Natural killer cell treated with Interleukin-12 subunit alpha and Interleukin-12 subunit beta and Interleukin-15 and Interleukin-18, amount 100 ng/mL, for 72 hours (primary cell): Measurements from ENCODE around the gene CCDC197. TPM values are rescaled to one million over a fixed set of nuclear protein-coding genes. Genes with fewer than 3 reads are reported as not detected.

Experiments
- ATAC-seq, 2 donors: fragments of 150-1000 bp; cut with Tn5 transposase in 1 of 2; sonication (Bioruptor Pico), chemical (Tn5 transposase) in 1 of 2; 2 replicates each; pipeline ENCODE4 v1.10.0; 2021
- DNase-seq: peaks from one replicate; pipeline ENCODE4 v3.0.0; 2022; ENCODE audit warnings: low spot score
- H3K27ac Mint-ChIP-seq, 2 donors: 1 replicate in 1 of 2; 2 replicates in 1 of 2; pipeline ENCODE4 v1.8.0; 2022; ENCODE audit warnings: mixed read lengths in 2 of 2, mild to moderate bottlenecking in 1 of 2, moderate library complexity in 1 of 2
- H3K27me3 Mint-ChIP-seq, 2 donors: 1 replicate in 1 of 2; 2 replicates in 1 of 2; pipeline ENCODE4 v1.8.0; 2022; ENCODE audit warnings: mixed read lengths in 2 of 2
- H3K36me3 Mint-ChIP-seq: one replicate; pipeline ENCODE4 v1.8.0; 2022; ENCODE audit warnings: mixed read lengths
- H3K4me1 Mint-ChIP-seq, 2 donors: 1 replicate in 1 of 2; 2 replicates in 1 of 2; pipeline ENCODE4 v1.8.0; 2022; ENCODE audit warnings: low read depth in 2 of 2, mixed read lengths in 2 of 2, mild to moderate bottlenecking in 1 of 2
- H3K4me3 Mint-ChIP-seq: one replicate; pipeline ENCODE4 v1.8.0; 2022; ENCODE audit warnings: mixed read lengths
- H3K9me3 Mint-ChIP-seq: 2 replicates; pipeline ENCODE4 v1.8.0; 2022; ENCODE audit warnings: mixed read lengths
- total RNA-seq, 2 donors: library from RNA; stranded (reverse); gene quantifications; one replicate each; pipeline ENCODE4 v1.2.3, GENCODE V29; 2022

CCDC197 gene
- total RNA-seq, 2 donors from 2014 or later, result not detected

DNA sequence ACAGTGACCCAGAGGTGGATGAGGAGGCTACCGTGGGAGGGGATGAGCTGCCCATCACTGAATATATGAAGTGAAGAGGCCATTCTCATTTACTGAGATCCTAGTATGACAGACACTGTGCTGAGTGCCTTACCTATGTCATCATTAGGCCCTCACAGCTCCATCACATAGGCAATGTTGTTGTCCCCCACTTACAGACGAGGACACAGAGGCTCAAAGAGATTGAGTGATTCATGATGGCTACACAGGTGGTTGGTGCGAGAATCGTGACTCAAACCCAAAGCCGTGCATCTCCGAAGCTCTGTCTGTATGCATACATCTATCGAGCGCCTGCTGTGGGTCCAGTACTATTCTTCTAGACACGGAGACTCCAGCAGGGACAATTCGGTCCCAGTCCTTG lies 5.9 kb upstream of the CCDC197 start:
- no peaks in the 10 kb centered on the region for H3K4me1 Mint-ChIP-seq
- no peaks in the 10 kb centered on the region for H3K9me3 Mint-ChIP-seq
- no peaks in the 10 kb centered on the region for H3K36me3 Mint-ChIP-seq
- DNase-seq, result no peak
- peak overlapping the region in 1 of 2 donors; percentile 8 for H3K27ac Mint-ChIP-seq
- no peak for ATAC-seq
- no peak overlapping the region for H3K4me3 Mint-ChIP-seq
- H3K27me3 Mint-ChIP-seq, result peaks cover 0 to 16% of the 10 kb centered on the region in 2 donors

GRCh38 chr14:93991649-93992048 lies 5.5 kb upstream of the CCDC197 start:
- peaks cover 0 to 16% of the 10 kb centered on the region in 2 donors for H3K27me3 Mint-ChIP-seq
- no peak overlapping the region for H3K4me3 Mint-ChIP-seq
- H3K27ac Mint-ChIP-seq, result no peak overlapping the region

GRCh38 chr14:93993382-93993781 lies 3.7 kb upstream of the CCDC197 start:
- DNase-seq (no peak), ATAC-seq (no peak)
- Mint-ChIP-seq H3K27ac (no peak overlapping the region), H3K27me3 (peaks cover 0 to 16% of the 10 kb centered on the region in 2 donors), H3K9me3 (no peaks in the 10 kb centered on the region), H3K4me1 (no peaks in the 10 kb centered on the region), H3K4me3 (no peak overlapping the region), H3K36me3 (no peaks in the 10 kb centered on the region)

More at GRCh38 chr14:93991649-93992048, 5.5 kb upstream of the CCDC197 start:
- DNase-seq (no peak), ATAC-seq (no peak)
- Mint-ChIP-seq H3K4me1 (no peaks in the 10 kb centered on the region), H3K36me3 (no peaks in the 10 kb centered on the region), H3K9me3 (no peaks in the 10 kb centered on the region)

GRCh38 chr14:93994919-93995682 lies 2.0 kb upstream of the CCDC197 start:
- no peak for DNase-seq
- no peak overlapping the region for H3K4me3 Mint-ChIP-seq
- H3K4me1 Mint-ChIP-seq, result no peaks in the 10 kb centered on the region
- no peaks in the 10 kb centered on the region for H3K9me3 Mint-ChIP-seq
- no peak overlapping the region for H3K27ac Mint-ChIP-seq
- peak in 1 of 2 donors; percentile 45 for ATAC-seq
- no peaks in the 10 kb centered on the region for H3K36me3 Mint-ChIP-seq
- peaks cover 0 to 16% of the 10 kb centered on the region in 2 donors for H3K27me3 Mint-ChIP-seq

GRCh38 chr14:93996130-93996695 lies 888 bp upstream of the CCDC197 start:
- no peaks in the 10 kb centered on the region for H3K9me3 Mint-ChIP-seq
- H3K4me3 Mint-ChIP-seq, result no peak overlapping the region
- H3K27me3 Mint-ChIP-seq, result peaks cover 0 to 15% of the 10 kb centered on the region in 2 donors
- no peak overlapping the region for H3K27ac Mint-ChIP-seq
- H3K4me1 Mint-ChIP-seq, result no peaks in the 10 kb centered on the region
- DNase-seq (no peak), ATAC-seq (no peak)
- H3K36me3 Mint-ChIP-seq, result no peaks in the 10 kb centered on the region

DNA sequence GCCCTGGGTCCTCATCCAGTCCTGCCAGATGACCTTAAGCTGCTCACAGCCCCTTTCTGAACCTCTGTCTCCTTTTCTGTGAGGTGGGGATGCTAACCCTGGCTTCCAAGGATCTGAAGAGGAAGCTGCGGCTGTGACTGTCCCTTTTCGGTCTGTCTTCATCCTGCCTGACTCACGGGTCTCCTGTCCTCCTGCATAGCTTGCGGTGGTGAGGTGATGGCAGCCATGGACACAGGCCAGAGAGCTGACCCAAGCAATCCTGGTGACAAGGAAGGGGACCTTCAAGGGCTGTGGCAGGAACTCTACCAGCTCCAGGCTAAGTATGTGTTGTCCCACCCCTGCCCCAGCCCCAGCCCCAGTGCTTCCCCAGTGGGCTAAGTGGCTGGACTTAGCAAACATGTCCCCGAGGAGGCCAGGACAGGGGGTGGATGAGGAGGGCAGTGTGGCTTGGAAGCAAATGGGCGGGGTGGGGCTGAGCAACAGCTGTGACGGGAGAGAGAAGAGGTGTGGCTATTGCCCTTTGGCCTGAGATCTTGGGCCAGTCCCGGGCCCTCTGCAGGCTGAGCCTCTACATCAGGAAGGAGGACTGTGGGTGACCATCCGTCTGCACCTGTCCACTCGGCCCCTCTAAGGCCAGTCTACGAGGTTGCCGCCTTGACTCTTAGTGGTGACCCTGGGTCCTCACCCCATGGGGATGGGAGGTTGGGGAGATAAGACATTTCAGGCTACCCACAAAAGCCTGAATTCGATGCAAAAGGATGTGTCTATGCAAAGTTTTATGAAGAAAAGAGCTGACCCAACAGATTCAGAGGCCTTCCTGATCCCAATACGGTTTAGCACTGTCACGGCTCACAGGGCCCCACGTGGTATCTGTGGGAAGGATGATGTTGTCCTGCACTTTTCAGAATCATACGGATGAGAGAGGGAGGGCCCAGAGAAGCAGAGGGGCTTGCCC lies 1.1 kb downstream of the CCDC197 start:
- no peaks in the 10 kb centered on the region for H3K36me3 Mint-ChIP-seq
- H3K27me3 Mint-ChIP-seq, result peaks cover 1 to 15% of the 10 kb centered on the region in 2 donors
- DNase-seq (no peak), ATAC-seq (no peak)
- H3K27ac Mint-ChIP-seq, result no peak overlapping the region
- H3K9me3 Mint-ChIP-seq, result no peaks in the 10 kb centered on the region
- H3K4me1 Mint-ChIP-seq, result peaks cover 5 to 7% of the 10 kb centered on the region in 2 donors
- H3K4me3 Mint-ChIP-seq, result no peak overlapping the region

GRCh38 chr14:93998871-93999403 lies 1.8 kb downstream of the CCDC197 start:
- H3K9me3 Mint-ChIP-seq, result no peaks in the 10 kb centered on the region
- H3K27me3 Mint-ChIP-seq, result peaks cover 8 to 19% of the 10 kb centered on the region in 2 donors
- peaks cover 5 to 7% of the 10 kb centered on the region in 2 donors for H3K4me1 Mint-ChIP-seq
- H3K36me3 Mint-ChIP-seq, result no peaks in the 10 kb centered on the region
- no peak overlapping the region for H3K4me3 Mint-ChIP-seq
- peak in 1 of 2 donors; percentile 5 for ATAC-seq
- H3K27ac Mint-ChIP-seq, result no peak overlapping the region
- DNase-seq, result no peak

DNA sequence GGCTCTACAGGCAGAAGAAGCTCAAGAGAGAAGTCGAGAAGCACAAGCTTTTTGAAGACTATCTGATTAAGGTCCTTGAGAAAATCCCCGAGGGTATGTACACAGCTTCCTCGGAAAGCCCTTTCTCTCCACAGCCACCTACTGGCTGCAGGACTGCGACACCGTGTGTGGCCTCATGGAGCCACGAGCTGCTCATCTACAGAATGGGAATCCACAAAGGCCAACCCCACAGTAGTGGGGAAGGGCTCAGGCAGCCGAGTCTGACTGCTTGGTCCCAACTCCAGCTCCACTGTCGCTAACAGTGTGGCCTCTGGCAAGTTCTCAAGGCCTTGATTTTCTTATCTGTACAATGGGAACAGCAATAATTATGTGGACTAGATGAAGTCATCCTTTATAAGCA lies 2.5 kb downstream of the CCDC197 start:
- H3K36me3 Mint-ChIP-seq, result no peaks in the 10 kb centered on the region
- no peak overlapping the region for H3K27ac Mint-ChIP-seq
- no peak overlapping the region for H3K4me3 Mint-ChIP-seq
- H3K27me3 Mint-ChIP-seq, result peaks cover 8 to 19% of the 10 kb centered on the region in 2 donors
- no peaks in the 10 kb centered on the region for H3K9me3 Mint-ChIP-seq
- ATAC-seq (no peak), DNase-seq (no peak)
- H3K4me1 Mint-ChIP-seq, result peaks cover 5 to 7% of the 10 kb centered on the region in 2 donors

DNA sequence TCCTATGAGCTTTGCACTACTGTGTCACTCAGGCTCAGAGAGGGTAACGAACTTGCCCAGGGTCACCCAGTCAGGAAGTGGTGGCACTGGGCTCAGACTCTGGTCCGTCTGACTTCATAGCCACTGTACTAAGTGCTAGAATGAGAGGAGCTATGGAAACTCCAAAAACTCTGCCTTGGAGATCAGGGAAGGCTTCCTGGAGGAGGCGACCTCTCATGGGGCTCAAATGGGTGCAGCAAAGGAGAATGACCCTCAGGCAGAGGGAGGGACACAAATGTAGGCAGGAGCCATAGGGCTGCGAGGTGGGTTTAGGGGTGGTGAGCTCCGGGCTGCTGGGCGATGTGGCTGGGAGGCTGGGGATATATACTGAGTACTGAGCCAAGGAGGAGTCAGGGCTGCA lies 3.2 kb downstream of the CCDC197 start:
- H3K27me3 Mint-ChIP-seq, result peaks cover 13 to 25% of the 10 kb centered on the region in 2 donors
- H3K9me3 Mint-ChIP-seq, result no peaks in the 10 kb centered on the region
- peaks cover 5 to 7% of the 10 kb centered on the region in 2 donors for H3K4me1 Mint-ChIP-seq
- H3K4me3 Mint-ChIP-seq, result no peak overlapping the region
- DNase-seq, result no peak
- H3K27ac Mint-ChIP-seq, result no peak overlapping the region
- ATAC-seq, result no peak
- H3K36me3 Mint-ChIP-seq, result no peaks in the 10 kb centered on the region

DNA sequence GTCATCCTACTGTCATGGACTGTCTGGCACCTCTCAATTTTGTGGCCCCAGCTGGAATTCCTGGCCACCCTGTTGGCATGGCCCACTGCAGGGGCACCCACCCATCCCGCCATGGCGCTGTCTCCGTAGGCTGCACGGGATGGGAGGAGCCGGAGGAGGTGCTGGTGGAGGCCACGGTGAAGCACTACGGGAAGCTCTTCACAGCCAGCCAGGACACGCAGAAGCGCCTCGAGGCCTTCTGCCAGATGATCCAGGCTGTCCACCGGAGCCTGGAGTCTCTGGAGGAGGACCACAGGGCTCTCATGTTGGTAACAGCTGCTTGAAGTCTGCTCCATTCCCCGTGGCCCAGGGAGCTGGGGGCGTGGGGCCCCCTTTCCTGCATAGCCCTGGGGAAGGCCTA lies 3.9 kb downstream of the CCDC197 start:
- ATAC-seq (no peak), DNase-seq (no peak)
- Mint-ChIP-seq H3K4me3 (no peak overlapping the region), H3K27me3 (peaks cover 21 to 28% of the 10 kb centered on the region in 2 donors), H3K36me3 (no peaks in the 10 kb centered on the region), H3K4me1 (peaks cover 5 to 7% of the 10 kb centered on the region in 2 donors), H3K9me3 (no peaks in the 10 kb centered on the region), H3K27ac (no peak overlapping the region)

DNA sequence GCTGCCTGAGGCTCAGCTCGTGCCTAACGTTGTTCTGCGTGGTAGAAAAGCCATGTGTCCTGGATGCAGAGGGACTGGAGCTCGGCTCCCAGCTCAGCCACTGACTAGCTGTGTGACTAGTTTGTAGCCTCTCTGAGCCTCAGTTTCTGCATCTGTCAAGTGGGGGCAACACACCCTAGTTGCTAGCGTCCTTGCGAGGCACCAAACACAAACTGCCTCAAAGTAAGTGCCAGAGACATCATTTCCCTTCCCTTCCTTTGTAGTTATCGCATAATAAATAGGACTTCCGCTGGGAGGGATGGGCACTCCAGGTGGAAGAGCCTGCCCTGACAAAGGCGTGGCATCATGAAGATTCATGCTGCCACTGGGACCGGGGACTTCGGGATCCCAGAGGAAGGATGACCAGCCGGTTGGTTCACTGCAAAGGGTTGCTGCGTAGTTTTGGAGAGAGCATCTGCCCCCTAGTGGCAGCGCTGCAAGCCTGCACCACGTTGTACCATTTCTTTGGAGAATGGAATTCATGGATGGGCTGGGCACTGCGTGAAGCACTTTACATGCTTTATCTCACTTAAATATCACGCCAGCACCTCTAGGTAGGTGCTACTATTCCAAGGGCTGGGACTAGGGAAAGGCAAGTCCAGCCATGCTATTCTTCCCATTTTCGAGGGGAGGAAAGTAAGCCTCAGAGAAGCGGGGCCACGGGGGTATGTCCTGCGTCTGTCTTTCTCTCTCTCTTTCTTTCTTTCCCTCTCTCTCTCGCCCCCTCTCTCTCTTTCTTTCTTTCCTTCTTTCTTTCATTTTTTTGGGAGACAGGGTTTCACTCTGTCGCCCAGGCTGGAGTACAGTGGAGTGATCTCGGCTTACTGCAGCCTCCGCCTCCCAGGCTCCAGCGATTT lies 4.6 kb downstream of the CCDC197 start:
- no peak overlapping the region for H3K4me3 Mint-ChIP-seq
- H3K9me3 Mint-ChIP-seq, result no peaks in the 10 kb centered on the region
- H3K27me3 Mint-ChIP-seq, result peaks cover 22 to 27% of the 10 kb centered on the region in 2 donors
- peak; percentile 77 for DNase-seq
- H3K4me1 Mint-ChIP-seq, result peaks cover 5 to 7% of the 10 kb centered on the region in 2 donors
- no peaks in the 10 kb centered on the region for H3K36me3 Mint-ChIP-seq
- peak overlapping the region in 1 of 2 donors; percentile 36 for H3K27ac Mint-ChIP-seq
- peak; percentile 68 to 82 for ATAC-seq

DNA sequence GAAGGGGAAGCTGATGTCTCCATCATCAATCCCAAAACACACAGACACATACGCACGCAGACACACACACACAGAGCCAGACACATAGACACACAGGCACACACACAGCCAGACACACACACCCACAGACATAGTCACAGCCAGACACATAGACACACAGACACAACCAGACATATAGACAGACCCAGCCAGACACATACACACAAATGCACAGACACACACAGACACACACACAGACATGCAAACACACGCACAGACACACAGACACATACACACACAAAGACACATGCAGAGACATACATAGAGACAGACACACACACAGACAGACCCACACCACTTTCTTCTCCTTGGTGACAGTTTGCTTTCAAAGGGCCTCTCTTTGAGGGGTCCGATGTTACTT lies 6.3 kb downstream of the CCDC197 start:
- H3K36me3 Mint-ChIP-seq, result no peaks in the 10 kb centered on the region
- peaks cover 7 to 8% of the 10 kb centered on the region in 2 donors for H3K4me1 Mint-ChIP-seq
- H3K4me3 Mint-ChIP-seq, result no peak overlapping the region
- H3K27ac Mint-ChIP-seq, result no peak overlapping the region
- H3K9me3 Mint-ChIP-seq, result no peaks in the 10 kb centered on the region
- ATAC-seq (no peak), DNase-seq (no peak)
- peaks cover 32 to 33% of the 10 kb centered on the region in 2 donors for H3K27me3 Mint-ChIP-seq

GRCh38 chr14:94004015-94004414 lies 6.9 kb downstream of the CCDC197 start:
- ATAC-seq, result no peak
- DNase-seq, result no peak
- peaks cover 32 to 33% of the 10 kb centered on the region in 2 donors for H3K27me3 Mint-ChIP-seq
- no peak overlapping the region for H3K4me3 Mint-ChIP-seq
- no peak overlapping the region for H3K27ac Mint-ChIP-seq
- H3K9me3 Mint-ChIP-seq, result no peaks in the 10 kb centered on the region
- peaks cover 7 to 8% of the 10 kb centered on the region in 2 donors for H3K4me1 Mint-ChIP-seq
- no peaks in the 10 kb centered on the region for H3K36me3 Mint-ChIP-seq
